NCI-H748 (cell line): ENCODE data around the gene RAET1G.

ENCODE experiments used
- DNase-seq: peaks from one replicate; lab custom pipeline; 2025; ENCODE audit not compliant: unreplicated experiment; lab: John Stamatoyannopoulos, UW

RAET1G gene

GRCh38 chr6:149871182-149871581, 51.7 kb downstream of the RAET1G start:
- no peak for DNase-seq

- DNase-seq, result no peak
These were observed 53.5 kb downstream of the RAET1G start for GRCh38 chr6:149869275-149869892.

GRCh38 chr6:149867876-149868640, 54.9 kb downstream of the RAET1G start:
- no peak for DNase-seq
